Measurements from ENCODE around the gene KLF6.

Gene KLF6

GRCh38 chr10:3774018-3774813 lies 10.8 kb downstream of the KLF6 start:
- DNase-seq: no peak

GRCh38 chr10:3773460-3774017 lies 11.5 kb downstream of the KLF6 start:
- no peak for DNase-seq

- no peak for DNase-seq
These were observed 12.4 kb downstream of the KLF6 start for GRCh38 chr10:3772361-3773171.

GRCh38 chr10:3770611-3771110 lies 14.3 kb downstream of the KLF6 start:
- no peak for DNase-seq

- DNase-seq: no peak
These were observed 15.5 kb downstream of the KLF6 start for GRCh38 chr10:3769556-3769955.

GRCh38 chr10:3766046-3766756 lies 18.8 kb downstream of the KLF6 start:
- no peak for DNase-seq

GRCh38 chr10:3765146-3765545 lies 19.9 kb downstream of the KLF6 start:
- peak; percentile 63 for DNase-seq

- DNase-seq: no peak
These were observed 20.3 kb downstream of the KLF6 start for GRCh38 chr10:3764626-3765112.

- no peak for DNase-seq
These were observed 21.0 kb downstream of the KLF6 start for GRCh38 chr10:3763852-3764625.

GRCh38 chr10:3763035-3763456 lies 22.0 kb downstream of the KLF6 start:
- DNase-seq: no peak

GRCh38 chr10:3762309-3762708 lies 22.7 kb downstream of the KLF6 start:
- no peak for DNase-seq

- no peak for DNase-seq
These were observed 23.1 kb downstream of the KLF6 start for GRCh38 chr10:3761904-3762303.

GRCh38 chr10:3761021-3761686 lies 23.9 kb downstream of the KLF6 start:
- DNase-seq: peak; percentile 64

- no peak for DNase-seq
These were observed 24.9 kb downstream of the KLF6 start for GRCh38 chr10:3760083-3760482.

GRCh38 chr10:3759397-3759796 lies 25.6 kb downstream of the KLF6 start:
- DNase-seq: no peak

GRCh38 chr10:3758491-3758970 lies 26.5 kb downstream of the KLF6 start:
- no peak for DNase-seq

GRCh38 chr10:3757638-3758490 lies 27.1 kb downstream of the KLF6 start:
- DNase-seq: peak; percentile 93

GRCh38 chr10:3757250-3757637 lies 27.8 kb downstream of the KLF6 start:
- no peak for DNase-seq

- no peak for DNase-seq
These were observed 28.7 kb downstream of the KLF6 start for GRCh38 chr10:3756360-3756740.
